GM12878 (cell line): ENCODE measurements around the gene HERC5. TPM values are rescaled to one million over a fixed set of nuclear protein-coding genes. Genes with fewer than 3 reads are reported as not detected.

Source experiments
- ATF2 ChIP-seq: IDR thresholded peaks from 2 replicates; pipeline ENCODE4 v1.6.1; 2012; ENCODE audit warnings: low read length, inconsistent platforms
- CBX5 ChIP-seq: sonication (generic); IDR thresholded peaks from 2 replicates; pipeline ENCODE4 v1.6.1; 2016; ENCODE audit warnings: low read depth, moderate library complexity, mild to moderate bottlenecking, inconsistent platforms
- CEBPZ ChIP-seq: fragments of 150-350 bp; IDR thresholded peaks from 2 replicates; pipeline ENCODE4 v1.6.1; 2016; ENCODE audit warnings: low read depth, low read length
- CREM ChIP-seq: IDR thresholded peaks from 2 replicates; pipeline ENCODE4 v1.6.1; 2014; ENCODE audit warnings: antibody characterized with exemption, low read depth
- DPF2 ChIP-seq: fragments of 450-650 bp; IDR thresholded peaks from 2 replicates; pipeline ENCODE4 v1.6.1; 2017; ENCODE audit warnings: mild to moderate bottlenecking
- EZH2 ChIP-seq: IDR thresholded peaks from 2 replicates; pipeline ENCODE4 v1.6.1; 2012; ENCODE audit warnings: low read depth, mild to moderate bottlenecking, control low read depth, inconsistent platforms, low read length, borderline replicate concordance; ENCODE audit not compliant: control insufficient read depth
- PKNOX1 ChIP-seq: fragments of 450-650 bp; IDR thresholded peaks from 2 replicates; pipeline ENCODE4 v1.6.1; 2016; ENCODE audit warnings: mild to moderate bottlenecking
- RAD21 ChIP-seq: IDR thresholded peaks from 2 replicates; pipeline ENCODE4 v1.6.1; 2011; ENCODE audit warnings: mild to moderate bottlenecking, low read depth, low read length, moderate library complexity; ENCODE audit not compliant: insufficient read depth
- RCOR1 ChIP-seq: conservative IDR thresholded peaks from 2 replicates; pipeline ENCODE4 v1.6.1; 2012; ENCODE audit warnings: low read depth, low read length, improper control_type of control experiment
- SMAD5 ChIP-seq: IDR thresholded peaks from 2 replicates; pipeline ENCODE4 v1.6.1; 2016; ENCODE audit warnings: antibody characterized with exemption, low read depth
- polyA plus RNA-seq, 11 experiments: library from polyadenylated mRNA; depleted of rRNA in 4 of 11; unstranded in 6 of 11; stranded (reverse) in 5 of 11; fragments of >200 nt; fragmentation: Nextera tagmentation in 4 of 11; fragmentation: Illumina TruSeq in 1 of 11; extraction: Ambion mirVana in 4 of 11; extraction: Trizol in 1 of 11; gene quantifications; 1 replicate in 1 of 11; 2 replicates in 10 of 11; pipeline versions ENCODE4 v1.2.1 to v1.2.3, GENCODE V29; 2011 to 2016; ENCODE audit warnings: inconsistent platforms in 2 of 11, missing spikeins in 2 of 11, low read depth in 1 of 11
- total RNA-seq, 4 experiments: library from RNA; depleted of rRNA in 3 of 4; stranded (reverse); fragments of >200 nt in 3 of 4; fragmentation: Illumina TruSeq in 1 of 4; extraction: Trizol in 1 of 4; gene quantifications; 2 replicates each; pipeline versions ENCODE4 v1.2.1 to v1.2.3, GENCODE V29; 2013 to 2021
- TF ChIP-seq, protein P1 (sequence below): IDR thresholded peaks from 2 replicates; pipeline ENCODE4 v1.6.1; 2012; ENCODE audit warnings: mild to moderate bottlenecking, low read depth, low read length
- TF ChIP-seq, protein P2 (sequence below): IDR thresholded peaks from 2 replicates; pipeline ENCODE4 v1.6.1; 2012; ENCODE audit warnings: improper control_type of control experiment, low read depth, low read length; ENCODE audit not compliant: insufficient replicate concordance

Gene HERC5
- total and polyA plus RNA-seq, 10 of the 15 experiments (the other 5 are each of a cell fraction or from before 2014, with no cell fraction given), result 12.5 to 60.7 (median 25.1) TPM

DNA sequence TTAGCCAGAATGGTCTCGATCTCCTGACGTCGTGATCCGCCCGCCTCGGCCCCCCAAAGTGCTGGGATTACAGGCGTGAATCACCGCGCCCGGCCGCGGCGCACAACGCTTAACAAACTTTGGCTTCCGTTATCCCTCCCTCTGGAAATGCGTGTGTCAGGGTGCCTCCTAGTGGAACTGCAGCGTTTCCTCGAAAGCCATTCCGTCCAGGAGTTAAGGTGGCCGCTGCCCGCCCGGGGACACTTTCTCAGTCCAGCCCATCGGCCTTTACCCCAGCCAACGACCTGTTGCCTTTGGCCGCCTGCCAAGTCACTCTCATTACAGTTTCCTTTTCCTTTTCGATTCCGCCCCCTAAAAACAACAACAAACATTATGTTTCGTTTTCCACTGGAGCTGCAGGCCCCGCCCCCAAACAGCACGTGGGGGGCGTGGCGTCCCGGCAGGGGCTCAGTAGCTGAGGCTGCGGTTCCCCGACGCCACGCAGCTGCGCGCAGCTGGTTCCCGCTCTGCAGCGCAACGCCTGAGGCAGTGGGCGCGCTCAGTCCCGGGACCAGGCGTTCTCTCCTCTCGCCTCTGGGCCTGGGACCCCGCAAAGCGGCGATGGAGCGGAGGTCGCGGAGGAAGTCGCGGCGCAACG is at the start of gene HERC5 (continued):
- TF ChIP-seq, protein P1, sequence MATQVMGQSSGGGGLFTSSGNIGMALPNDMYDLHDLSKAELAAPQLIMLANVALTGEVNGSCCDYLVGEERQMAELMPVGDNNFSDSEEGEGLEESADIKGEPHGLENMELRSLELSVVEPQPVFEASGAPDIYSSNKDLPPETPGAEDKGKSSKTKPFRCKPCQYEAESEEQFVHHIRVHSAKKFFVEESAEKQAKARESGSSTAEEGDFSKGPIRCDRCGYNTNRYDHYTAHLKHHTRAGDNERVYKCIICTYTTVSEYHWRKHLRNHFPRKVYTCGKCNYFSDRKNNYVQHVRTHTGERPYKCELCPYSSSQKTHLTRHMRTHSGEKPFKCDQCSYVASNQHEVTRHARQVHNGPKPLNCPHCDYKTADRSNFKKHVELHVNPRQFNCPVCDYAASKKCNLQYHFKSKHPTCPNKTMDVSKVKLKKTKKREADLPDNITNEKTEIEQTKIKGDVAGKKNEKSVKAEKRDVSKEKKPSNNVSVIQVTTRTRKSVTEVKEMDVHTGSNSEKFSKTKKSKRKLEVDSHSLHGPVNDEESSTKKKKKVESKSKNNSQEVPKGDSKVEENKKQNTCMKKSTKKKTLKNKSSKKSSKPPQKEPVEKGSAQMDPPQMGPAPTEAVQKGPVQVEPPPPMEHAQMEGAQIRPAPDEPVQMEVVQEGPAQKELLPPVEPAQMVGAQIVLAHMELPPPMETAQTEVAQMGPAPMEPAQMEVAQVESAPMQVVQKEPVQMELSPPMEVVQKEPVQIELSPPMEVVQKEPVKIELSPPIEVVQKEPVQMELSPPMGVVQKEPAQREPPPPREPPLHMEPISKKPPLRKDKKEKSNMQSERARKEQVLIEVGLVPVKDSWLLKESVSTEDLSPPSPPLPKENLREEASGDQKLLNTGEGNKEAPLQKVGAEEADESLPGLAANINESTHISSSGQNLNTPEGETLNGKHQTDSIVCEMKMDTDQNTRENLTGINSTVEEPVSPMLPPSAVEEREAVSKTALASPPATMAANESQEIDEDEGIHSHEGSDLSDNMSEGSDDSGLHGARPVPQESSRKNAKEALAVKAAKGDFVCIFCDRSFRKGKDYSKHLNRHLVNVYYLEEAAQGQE, result no peak
- TF ChIP-seq CREM, result no peak; the same call in 1 of the 2 replicates
- TF ChIP-seq ATF2, result no peak
- peak; percentile 93 for TF ChIP-seq PKNOX1
- no peak; the same call in 1 of the 2 replicates for TF ChIP-seq CBX5
- TF ChIP-seq, protein P2, sequence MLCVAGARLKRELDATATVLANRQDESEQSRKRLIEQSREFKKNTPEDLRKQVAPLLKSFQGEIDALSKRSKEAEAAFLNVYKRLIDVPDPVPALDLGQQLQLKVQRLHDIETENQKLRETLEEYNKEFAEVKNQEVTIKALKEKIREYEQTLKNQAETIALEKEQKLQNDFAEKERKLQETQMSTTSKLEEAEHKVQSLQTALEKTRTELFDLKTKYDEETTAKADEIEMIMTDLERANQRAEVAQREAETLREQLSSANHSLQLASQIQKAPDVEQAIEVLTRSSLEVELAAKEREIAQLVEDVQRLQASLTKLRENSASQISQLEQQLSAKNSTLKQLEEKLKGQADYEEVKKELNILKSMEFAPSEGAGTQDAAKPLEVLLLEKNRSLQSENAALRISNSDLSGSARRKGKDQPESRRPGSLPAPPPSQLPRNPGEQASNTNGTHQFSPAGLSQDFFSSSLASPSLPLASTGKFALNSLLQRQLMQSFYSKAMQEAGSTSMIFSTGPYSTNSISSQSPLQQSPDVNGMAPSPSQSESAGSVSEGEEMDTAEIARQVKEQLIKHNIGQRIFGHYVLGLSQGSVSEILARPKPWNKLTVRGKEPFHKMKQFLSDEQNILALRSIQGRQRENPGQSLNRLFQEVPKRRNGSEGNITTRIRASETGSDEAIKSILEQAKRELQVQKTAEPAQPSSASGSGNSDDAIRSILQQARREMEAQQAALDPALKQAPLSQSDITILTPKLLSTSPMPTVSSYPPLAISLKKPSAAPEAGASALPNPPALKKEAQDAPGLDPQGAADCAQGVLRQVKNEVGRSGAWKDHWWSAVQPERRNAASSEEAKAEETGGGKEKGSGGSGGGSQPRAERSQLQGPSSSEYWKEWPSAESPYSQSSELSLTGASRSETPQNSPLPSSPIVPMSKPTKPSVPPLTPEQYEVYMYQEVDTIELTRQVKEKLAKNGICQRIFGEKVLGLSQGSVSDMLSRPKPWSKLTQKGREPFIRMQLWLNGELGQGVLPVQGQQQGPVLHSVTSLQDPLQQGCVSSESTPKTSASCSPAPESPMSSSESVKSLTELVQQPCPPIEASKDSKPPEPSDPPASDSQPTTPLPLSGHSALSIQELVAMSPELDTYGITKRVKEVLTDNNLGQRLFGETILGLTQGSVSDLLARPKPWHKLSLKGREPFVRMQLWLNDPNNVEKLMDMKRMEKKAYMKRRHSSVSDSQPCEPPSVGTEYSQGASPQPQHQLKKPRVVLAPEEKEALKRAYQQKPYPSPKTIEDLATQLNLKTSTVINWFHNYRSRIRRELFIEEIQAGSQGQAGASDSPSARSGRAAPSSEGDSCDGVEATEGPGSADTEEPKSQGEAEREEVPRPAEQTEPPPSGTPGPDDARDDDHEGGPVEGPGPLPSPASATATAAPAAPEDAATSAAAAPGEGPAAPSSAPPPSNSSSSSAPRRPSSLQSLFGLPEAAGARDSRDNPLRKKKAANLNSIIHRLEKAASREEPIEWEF, result no peak
- TF ChIP-seq RCOR1, result no peak
- TF ChIP-seq SMAD5, result 0 out of 2 replicates have a peak, but pooled peaks have one; percentile 38
- TF ChIP-seq CEBPZ, result no peak
- peak; percentile 34; the same call in 1 of the 2 replicates for TF ChIP-seq RAD21
- TF ChIP-seq DPF2, result 0 out of 2 replicates have a peak, but pooled peaks have one; percentile 70
- no peak for TF ChIP-seq EZH2
